NCI-H2196 treated with DMSO at 0.1 percent for 48 hours (cell line): ENCODE measurements around the gene OS9.

Experiments used
- DNase-seq: peaks from one replicate; lab custom pipeline; 2025; ENCODE audit not compliant: unreplicated experiment; lab: John Stamatoyannopoulos, UW

The OS9 gene

DNA sequence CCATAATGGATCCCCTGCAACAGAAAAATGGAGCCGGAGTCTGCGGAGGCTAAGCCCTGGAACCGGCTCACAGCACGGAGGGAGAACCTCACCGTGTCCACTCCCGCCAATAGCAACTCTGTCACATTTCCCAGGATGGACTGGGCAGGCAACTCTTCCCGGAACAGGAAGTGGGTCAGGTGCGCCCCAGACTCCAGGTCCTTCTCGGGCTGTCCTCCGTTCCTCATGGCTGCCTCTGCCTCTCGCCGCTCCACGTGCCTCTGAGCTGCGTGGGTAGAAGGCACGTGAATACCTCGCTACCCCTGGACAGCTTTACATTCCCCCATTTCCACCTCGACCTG, 70.7 kb downstream of the OS9 start:
- DNase-seq, result no peak

GRCh38 chr12:57765003-57765697, 71.2 kb downstream of the OS9 start:
- no peak for DNase-seq

DNA sequence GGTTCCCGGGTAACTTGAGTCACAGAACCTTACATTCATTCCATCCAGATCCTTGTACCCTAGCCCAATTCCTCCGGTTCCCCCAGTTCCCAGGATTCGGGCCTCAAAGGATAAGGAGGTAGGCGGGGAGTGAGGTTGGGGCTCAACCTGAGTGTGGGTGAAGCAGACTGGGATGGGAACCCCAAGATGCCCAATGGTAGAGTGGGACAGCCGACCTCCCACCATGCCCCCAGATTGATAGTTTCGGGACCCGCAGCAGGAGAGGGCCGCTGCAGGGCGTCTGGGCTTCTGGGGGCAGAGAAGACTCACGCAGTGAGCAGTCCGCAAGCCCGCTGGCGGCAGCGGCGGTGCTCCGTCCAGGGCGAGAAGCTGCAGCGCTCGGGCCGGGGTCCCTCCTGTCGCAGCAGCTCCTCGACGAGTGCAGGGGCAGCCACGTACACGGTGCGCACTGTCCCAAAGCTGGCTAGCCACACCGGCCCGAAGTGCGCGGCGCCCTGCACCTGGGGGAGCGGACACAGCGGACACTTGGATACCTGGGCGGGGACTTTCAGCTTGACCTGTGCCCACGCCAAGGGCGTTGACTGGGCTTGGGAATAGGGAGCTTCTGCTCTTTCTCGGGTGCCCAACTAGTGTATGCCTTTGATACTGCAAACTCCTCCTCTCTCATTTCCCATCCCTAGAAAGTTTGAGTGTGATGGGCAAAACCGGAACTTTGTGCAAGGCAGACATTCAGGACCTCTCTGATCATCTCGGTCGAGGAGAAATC, 71.9 kb downstream of the OS9 start:
- no peak for DNase-seq

GRCh38 chr12:57766464-57767304, 72.8 kb downstream of the OS9 start, which contains the start of gene CYP27B1:
CYP27B1 (minus strand) TSS chr12:57767078; CDS start chr12:57767041, 37 bp downstream.
- DNase-seq, result no peak

GRCh38 chr12:57767305-57767698, 73.4 kb downstream of the OS9 start:
- DNase-seq, result no peak

GRCh38 chr12:57767876-57768275, 73.9 kb downstream of the OS9 start:
- no peak for DNase-seq

- DNase-seq, result no peak
These were observed 75.7 kb downstream of the OS9 start for GRCh38 chr12:57769594-57769993.

DNA sequence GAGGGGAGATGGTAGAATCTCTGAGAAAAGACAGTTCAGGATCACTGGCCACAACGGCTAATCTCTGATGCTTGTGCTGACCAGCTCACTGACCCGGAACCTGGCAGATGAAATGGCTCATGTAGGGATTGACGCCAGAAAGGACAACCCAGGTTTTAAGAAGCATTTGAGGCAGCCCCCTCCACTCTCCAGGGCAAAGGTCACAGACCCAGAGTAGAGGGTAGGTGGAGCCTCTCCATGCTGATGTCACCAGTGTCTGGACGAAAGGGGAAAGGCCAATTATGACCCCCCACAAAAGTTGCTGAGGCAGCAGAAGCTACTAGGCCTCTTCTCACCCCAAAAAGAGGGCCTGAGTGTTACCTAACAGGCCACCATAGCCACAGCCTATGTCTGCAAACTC, 76.8 kb downstream of the OS9 start:
- DNase-seq, result no peak
